GM19452 (cell line): Measurements from ENCODE around the gene TTC34.

Source experiments
- ATAC-seq: cut with Tn5 transposase; IDR thresholded peaks from one replicate; pipeline ENCODE4 v1.9.1; 2021; ENCODE audit not compliant: unreplicated experiment

TTC34 gene

DNA sequence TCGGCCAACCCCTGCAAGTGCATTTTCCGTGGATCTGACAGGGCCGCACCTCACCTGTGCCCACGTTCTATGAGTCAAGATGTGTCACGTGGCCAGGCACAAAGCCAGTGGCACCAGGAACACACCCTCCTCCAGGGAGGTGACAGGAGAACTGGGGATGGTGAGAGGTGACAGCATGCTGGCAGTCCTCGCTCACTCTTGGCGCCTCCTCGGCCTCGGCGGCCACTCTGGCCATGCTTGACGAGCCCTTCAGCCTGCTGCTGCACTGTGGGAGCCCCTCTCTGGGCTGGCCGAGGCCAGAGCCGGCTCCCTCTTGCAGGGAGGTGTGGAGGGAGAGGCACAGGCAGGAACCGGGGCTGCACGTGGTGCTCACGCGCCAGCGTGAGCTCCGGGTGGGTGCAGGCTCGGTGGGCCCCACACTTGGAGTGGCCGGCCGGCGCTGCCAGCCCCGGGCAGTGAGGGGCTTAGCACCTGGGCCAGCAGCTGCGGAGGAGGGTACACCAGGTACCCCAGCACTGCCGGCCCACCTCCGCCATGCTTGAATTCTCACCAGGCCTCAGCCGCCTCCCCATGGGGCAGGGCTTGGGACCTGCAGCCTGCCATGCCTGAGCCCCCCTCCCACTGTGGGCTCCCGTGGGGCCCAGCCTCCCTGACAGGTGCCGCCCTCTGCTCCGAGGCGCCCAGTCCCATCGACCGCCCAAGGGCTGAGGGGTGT lies 11.6 kb upstream of the TTC34 start:
- ATAC-seq: no peak

DNA sequence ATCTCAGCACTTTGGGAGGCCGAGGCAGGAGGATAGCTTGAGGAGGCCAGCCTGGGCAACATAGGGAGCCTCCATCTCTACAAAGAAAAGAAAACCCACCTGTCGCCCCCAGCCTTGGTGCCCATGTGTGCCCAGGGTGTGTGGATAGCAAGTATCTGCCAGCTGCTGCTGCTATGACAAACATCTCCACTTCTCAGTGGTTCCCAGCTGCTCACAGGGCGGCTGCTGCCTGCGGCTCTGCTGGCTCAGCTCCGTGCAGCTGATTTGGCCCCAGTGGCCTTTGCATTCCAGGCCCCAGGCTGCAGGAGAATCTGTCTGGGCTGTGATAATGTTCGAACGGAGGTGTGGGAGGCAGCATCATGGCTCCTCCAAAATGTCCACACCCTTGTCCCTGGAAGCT lies 10.6 kb upstream of the TTC34 start:
- ATAC-seq: no peak

DNA sequence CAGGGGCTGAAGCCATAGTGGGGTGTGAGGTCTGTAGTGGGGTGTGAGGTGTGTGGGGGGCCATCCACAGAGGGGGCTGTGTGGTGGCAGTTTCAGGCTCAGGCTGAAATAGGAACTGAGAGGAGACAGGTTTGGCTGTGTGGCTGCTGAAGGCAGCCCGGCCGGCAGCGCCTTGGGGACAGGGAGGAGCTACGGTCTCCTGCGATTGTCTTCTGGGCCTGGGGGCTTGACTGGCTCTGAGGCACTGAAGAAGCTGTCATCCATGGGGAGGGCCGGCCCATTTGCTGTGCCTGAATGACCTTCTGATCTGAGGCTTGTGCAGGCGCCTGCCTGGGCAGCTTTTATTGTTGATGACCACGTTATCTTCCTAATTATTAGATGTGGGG lies 10.0 kb upstream of the TTC34 start:
- no peak for ATAC-seq

DNA sequence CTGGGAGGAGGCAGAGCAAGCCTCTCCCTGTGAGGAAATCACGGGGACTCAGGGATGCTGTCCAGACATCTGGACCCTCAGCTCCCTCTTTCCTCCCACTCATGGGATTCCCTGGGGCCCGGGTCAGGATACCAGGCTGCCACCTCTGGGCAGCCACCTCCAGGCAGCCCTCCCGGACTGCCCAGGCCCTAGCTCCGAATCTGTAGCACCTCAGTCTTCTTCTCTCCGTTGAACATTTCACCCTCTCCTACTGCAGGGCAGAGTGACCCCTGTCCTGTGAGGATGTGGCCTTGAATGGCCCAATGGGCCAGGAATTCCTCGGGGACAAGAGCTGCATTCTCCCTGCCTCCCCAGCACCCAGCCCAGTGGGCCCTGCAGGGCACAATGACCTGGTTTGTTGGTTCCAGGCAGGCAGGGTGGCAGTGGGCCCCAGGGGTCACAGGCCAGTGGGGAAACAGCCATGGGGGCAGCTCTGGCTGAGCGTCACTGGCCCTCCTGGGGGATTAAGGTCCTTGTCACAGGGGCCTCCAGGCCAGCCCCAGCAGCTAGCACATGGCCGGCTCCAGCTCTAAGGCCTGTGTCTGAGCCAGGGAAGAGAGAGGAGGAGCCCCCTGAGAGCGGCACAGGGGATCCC lies 9.5 kb upstream of the TTC34 start:
- ATAC-seq: no peak

DNA sequence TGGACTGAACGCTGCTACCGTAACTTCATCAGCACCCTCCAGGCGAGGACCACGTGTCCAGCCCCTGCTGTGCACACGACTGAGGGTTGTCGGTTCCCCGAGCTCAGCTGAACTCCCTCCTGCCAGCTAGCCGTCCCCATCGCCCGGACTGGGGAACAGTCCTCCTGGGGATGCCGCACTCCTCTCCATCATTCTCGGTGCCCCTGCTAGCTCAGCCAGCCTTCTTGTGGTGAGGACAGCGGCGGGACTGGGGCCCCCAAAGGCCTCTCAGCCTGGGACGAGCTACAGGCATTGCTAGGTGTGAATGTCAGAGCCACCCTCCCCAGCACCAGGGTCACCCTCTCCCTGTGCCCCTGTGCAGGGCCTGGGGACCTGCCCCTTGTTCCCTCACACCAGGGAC lies 8.8 kb upstream of the TTC34 start:
- no peak for ATAC-seq

DNA sequence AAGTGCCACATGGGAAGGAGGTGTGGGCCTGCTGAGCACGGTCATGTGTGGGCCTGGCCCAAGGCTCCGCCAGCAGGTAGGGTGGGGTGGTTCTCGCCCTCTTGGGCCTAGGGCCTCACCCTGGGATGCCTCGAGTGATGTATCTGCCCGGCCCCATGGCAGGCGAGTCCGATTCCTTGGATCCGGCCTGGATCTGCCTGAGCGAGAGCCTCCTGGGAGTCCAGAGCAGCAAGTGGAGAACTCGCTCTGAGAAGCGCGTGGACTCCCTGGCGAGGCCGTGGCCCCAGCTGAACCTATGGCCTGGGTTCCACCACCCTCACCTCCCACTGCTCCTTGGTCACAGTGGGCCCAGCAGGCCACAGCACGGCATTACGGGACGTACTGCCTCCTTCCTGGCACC lies 8.2 kb upstream of the TTC34 start:
- no peak for ATAC-seq

DNA sequence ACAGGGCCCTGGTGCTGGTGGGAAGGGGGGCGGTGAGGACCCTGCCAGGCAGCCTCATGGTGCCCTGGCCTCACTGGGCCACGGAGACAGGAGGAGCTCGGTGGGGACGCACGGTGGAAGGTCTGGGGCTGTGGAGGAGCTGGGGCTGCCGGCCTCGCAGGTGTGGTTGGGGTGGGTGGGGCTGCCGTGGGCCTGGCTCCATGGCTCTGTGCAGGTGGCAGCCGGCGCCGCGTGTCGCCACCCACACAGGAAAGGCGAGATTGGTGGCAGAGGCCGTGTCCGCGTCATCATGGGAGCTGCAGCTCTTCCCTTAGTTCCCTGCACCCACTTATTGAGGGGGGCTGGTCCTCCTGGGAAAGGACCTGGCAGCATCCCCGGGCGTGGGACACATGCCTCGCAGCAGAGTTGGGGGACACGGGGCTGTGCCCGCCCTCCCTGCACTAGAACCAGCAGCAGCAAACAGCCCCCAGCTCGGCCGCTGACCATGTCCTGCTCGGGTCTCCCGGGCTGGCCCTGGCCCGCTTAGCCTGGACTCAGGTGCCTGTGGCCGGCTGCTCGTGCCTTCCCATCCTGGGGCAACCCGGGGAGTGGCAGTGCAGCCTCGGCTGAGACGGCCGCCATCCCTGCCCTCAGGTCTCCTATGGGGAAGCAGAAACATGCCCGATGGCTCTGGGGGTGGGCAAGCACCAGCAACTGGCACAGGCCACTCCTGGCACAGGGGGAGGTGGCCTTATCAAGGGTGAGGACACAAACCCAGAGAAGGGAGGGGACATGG lies 7.5 kb upstream of the TTC34 start:
- no peak for ATAC-seq

DNA sequence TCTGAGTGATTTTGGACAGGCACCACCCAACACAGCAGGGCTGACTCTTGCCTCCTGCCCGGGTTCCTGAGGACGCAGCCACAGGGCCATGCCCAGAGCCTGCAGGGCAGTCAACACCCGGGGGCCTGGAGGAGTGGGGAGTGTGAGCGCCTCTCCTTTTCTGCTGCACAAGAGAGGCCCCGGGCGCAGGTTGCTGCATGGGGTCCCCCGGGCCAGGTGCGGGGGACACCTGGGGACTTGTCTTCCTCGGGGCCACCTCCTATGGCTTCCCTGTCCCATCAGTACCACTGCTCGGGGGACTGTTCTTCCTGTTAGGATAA lies 6.9 kb upstream of the TTC34 start:
- ATAC-seq: no peak

DNA sequence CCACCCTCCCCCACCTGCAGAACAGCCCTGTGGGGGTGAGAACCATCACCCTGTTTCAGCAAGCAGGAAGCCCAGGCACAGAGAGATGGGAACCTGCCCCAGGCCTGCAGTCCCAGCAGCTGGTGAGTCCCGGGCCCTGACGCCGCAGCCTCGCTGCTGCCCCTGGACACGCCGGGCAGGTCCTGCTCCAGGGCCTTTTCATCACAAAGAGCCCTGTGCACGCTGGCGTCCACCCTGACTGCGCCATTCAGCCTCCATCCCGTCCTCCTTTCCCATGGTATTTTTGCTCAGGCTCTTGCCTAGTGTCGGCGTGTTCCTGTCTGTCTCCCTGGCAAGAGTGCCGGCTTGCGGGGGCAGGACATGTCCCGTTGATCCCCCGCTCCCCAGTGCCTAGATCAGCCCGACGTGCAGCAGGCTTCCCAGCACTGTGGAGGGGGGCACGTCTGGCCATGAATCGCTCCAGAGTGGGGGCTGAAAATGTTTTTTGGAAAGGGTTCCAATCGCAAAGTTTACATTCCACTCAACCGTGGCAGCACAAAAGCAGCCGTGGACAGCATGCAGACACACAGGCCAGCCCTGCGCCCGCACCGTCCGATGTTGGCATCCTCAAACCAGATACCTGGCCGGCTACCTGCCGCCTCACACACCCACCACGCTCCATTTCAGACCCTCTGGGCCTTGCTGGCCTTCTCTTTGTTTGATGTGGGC lies 6.3 kb upstream of the TTC34 start:
- no peak for ATAC-seq

DNA sequence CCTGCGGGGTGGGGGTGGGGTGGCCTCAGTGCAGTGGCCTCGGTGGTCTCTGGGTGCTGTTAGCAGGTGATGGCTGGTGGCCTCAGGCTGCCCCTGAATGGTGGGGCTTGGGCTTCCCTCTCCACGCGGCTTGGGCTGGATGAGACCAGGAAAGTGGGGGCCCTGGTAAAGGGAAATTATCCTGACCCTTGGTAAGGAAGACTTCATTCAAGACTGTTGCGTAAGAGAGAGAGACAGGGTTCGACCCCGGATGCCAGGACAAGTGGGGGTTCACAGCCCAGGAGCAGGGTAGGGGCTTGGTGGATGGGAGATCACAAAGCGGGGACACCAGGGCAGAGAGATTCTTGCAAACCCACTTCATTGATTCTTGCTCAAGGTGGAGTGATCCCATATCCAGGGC lies 5.5 kb upstream of the TTC34 start:
- no peak for ATAC-seq

DNA sequence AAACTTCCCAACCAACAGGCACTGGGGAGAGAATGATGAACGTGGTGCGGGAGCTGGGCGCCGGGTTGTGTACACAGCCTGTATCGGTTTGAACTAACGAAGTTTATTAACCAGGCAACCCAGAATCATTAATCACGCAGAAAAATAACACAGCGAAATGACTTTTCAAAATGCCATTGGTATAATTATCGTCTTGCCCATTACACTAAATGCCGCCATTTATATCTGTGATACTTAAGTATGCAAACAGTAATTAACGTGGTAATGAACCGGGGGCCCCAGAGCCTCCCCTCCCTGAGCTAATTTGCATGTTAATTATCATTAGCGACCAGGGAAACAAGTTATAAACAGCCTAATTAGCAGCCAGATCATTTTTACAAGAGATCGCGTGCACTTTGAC lies 5.1 kb upstream of the TTC34 start:
- no peak for ATAC-seq

DNA sequence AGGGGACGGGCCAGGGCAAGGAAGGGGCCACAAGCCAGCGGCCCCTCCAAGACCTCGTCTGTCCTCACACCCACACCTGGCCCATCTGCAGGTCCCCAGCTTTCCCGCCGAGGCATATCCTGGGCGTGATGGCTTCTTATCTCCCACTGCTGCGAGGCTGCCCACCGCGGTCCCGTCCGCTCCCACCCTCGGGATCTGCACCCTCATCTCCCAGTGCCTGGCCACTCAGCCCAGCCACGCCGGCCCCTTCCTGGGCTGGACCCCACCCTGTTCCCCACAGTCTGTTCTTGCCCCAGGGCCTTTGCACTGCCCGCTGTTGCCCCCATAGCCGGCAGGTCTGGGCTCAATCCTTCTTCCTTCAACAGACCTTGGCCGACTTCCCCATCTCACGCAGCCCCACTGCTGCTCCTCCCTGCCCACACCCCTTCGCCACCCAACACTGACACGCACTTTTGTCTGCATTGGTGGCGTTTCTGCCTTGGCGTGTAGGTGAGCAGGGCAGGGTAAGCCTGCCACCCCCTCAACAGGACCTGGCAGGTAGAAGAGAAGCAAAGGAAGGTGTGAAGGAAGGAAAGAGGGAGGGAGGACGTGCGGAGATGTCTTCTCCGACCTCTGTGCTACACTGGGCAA lies 4.4 kb upstream of the TTC34 start:
- no peak for ATAC-seq

DNA sequence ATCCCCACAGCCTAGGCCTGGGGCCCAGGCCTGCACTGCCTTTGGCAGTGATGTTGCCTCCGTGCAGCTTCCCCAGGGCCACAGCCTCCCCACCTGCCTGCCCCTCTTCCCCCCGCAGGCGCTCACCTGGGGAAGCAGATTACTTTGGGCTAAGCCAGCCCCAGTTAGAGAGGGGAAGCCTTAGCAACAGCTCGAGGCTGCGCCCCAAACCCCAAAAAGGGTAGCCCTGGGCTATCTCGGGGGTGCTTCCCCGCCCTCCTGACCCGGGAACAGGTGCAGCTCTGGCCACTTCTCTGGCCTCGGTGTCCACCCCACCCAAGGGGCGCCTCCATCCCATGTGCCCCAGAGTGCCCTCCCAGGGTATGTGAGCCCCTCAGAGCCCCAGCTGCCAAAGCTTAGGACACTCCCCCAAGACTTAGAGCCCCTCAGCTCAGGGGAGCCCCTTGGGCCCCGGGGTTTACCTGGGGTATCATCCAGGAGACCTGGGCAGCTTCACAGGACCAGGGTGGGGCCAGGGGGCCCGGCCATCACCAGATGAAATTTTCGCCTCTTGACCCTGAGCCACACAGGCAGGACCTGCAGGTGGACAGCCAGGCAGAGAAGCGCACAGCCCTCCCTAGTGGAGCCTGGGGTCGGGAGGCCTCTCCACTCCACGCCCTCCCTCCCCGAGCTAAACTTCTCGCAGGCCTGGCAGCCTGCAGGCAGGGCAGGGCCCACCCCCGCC lies 3.3 kb upstream of the TTC34 start:
- ATAC-seq: no peak

DNA sequence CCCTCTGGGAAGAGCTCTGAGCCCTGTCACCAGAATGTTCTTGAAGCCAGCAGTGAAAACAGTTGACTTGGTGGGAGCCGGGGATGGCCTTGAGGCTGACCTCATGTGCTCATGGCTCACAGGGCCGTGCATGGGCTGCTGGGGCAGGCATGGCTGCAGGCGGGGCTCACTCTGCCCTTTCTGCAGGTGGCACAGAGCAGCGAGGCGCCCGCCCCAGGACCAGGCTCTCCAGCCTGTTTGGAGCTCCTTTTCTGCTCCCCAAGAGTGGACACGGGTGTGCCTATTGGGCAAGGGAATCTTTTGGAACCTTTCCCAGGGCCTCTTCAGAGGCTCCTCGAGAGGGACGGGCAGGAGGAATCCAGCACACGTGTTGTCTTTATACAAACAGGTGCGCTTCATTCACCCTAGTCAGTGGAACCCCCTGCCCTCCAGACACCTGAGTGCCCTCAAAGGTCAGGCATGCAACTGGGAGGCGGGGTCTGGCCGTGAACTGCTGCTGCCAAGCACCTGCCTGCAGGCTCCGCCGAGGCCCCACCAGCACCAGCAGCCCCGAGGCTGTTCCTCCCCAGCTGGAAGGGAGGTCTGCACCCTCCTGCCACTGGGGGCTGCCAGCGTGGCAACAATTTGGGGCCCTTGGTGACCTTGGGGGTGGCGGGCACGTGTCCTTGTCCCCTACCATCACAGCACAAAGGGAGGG lies 2.6 kb upstream of the TTC34 start:
- ATAC-seq: no peak

DNA sequence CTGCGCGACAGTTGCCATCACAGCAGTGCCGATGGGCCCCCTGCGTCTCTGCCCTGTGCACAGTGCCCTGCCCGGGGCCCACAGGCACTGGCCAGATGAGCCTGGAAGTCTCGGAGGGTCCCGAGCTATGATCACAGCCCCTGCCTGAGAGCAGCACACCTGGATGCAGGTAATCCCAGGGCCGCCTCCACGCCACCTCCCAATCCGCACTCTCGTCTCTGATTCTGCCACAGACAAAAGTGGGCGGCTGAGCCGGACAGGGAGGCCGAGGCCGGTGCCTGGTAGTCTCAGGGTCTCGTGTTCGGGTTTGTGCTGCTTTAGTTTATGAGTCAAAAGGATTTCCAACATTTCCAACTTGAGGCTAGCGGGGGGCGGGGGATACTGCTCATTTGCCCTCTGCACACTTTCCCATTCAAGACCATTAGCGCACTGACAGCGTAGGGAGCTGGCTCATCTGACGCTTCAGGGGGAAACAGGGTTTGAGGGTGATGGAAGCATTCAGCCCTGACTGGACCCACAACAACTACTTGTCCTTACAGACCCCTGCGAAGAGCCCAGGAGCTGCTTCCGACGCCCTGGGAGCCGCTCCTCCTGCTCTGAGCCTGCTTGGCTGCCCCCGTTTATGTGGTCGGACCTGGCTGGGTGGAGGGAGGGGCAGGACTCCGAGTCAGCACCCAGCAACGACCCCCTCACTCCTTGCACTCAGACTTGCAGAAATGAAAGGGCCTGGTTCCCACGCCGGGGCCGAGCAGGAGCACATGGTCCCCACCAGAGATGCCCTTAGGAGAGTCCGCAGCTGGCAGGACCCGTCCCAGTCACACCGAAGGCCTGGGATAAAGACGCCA lies 1.8 kb upstream of the TTC34 start:
- ATAC-seq: no peak

DNA sequence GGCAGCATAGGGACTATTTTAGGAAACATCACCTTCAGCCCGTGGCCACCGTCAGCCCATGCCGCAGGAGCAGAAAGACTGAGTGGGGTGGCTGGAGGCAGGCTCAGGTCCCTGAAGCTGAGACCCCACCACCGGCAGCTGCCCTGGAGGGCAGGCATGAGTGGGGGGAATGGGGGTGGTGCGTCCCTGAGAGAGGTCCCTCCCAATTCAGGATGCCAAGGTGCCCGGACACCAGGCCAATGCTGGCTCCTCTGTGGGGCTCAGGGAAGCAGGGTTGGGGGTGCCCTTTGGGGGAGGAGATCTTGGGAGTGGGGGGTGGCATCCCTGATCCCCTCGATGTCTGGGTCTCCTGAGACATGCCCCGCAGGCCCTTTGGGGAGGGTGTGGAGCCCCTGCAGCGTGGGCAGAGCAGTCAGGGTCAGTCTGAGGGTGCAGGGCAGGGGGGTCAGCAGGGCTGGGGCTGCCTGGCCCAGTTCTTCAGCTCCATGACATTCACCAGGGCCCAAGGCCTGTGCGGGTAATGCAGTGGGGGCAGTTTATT lies 998 bp upstream of the TTC34 start:
- no peak for ATAC-seq

DNA sequence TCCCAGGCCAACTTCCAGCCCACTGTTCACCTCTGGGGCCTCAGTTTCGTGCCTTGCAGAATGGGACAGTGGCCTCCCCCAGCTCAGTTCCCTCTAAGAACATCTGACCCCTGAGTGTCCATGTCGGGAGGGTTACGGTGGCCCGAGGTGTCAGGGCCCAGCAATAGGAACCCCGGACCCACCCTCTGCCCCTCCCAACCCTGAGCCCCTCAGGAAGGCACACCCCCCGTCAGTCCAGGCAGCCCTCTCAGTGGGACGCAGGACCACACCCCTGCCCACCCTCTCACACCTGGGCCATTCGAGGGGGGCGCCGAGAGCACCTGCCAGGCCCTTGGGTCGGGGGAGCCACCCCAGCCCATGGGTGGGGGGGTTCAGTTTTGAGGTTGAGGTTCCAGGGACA lies 447 bp downstream of the TTC34 start:
- no peak for ATAC-seq

DNA sequence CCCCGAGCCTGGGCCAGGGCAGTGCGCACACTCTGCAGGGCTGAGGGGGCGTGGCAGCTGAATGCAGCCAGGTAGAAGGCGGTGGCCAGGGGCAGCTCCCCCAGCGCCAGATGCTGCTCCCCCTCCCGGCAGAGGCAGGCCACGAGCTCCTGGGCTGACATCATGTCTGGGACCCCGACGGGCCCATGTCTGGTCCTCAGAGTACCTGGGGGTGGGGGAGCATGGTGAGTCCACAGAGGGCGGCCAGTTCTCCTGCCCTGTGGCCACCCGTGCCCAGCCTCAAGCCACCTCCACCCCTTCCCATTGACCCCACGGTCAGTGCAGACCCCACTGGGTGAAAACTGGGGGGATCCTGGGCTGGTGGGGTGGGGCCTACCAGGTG lies 838 bp downstream of the TTC34 start:
- ATAC-seq: no peak
